AG10803 (cell line): ENCODE data around the gene TAS2R16.

ENCODE experiments used
- DNase-seq: peaks from one replicate; pipeline ENCODE4 v3.0.0; 2010; ENCODE audit warnings: low read depth
- H3K4me3 ChIP-seq: 2 replicates; pipeline ENCODE4 v1.5.1; 2011; ENCODE audit warnings: mild to moderate bottlenecking, low read length, control low read depth
- CTCF ChIP-seq: conservative IDR thresholded peaks from 2 replicates; pipeline ENCODE4 v1.5.1; 2011; ENCODE audit warnings: mild to moderate bottlenecking, low read length, control low read depth, inconsistent platforms

The TAS2R16 gene

GRCh38 chr7:122951006-122951405 is 44.5 kb downstream of the TAS2R16 start:
- TF ChIP-seq CTCF, result no peak
- DNase-seq, result no peak
- no peak overlapping the region for H3K4me3 ChIP-seq

- H3K4me3 ChIP-seq, result no peak overlapping the region
- DNase-seq, result no peak
- no peak for TF ChIP-seq CTCF
Measured at GRCh38 chr7:122949186-122949585, 46.3 kb downstream of the TAS2R16 start.
